SK-N-SH (cell line): ENCODE results near the gene ANKRD2. TPM values are rescaled to one million over a fixed set of nuclear protein-coding genes. Genes with fewer than 3 reads are reported as not detected.

Experiments used
- CTCF ChIA-PET: fragments of 300-600, 350-600 bp; formaldehyde crosslinking; extraction: SDS; loops from one replicate; lab custom pipeline; 2021; lab: Yijun Ruan, JAX
- POLR2A ChIA-PET: fragments of 350-600 bp; sonication (Branson Sonifier 250); formaldehyde crosslinking; extraction: SDS; loops from one replicate; lab custom pipeline; 2020; ENCODE audit warnings: antibody characterized with exemption, inconsistent platforms; lab: Yijun Ruan, JAX
- DNase-seq: peaks from one replicate; pipeline ENCODE4 v3.0.0; 2012
- H2AFZ ChIP-seq: fragments of 200-600 bp; sonication (generic); 2 replicates; pipeline ENCODE4 v1.8.1; 2016; ENCODE audit warnings: antibody characterized with exemption, mild to moderate bottlenecking, low read depth
- H3F3A ChIP-seq: fragments of 200-600 bp; sonication (generic); replicated peaks from 2 replicates; pipeline ENCODE3; 2016; ENCODE audit warnings: antibody characterized with exemption, mild to moderate bottlenecking; ENCODE audit not compliant: insufficient read depth
- H3K27ac ChIP-seq, 2 experiments: fragments of 200-500 bp in 1 of 2; fragments of 200-600 bp in 1 of 2; sonication (Bioruptor generic) in 1 of 2; sonication (generic), shearing (Covaris generic) in 1 of 2; 2 replicates each; pipeline versions ENCODE4 v1.5.1 to v1.6.1; 2014 to 2016; ENCODE audit warnings: low read depth in 2 of 2, inconsistent platforms in 1 of 2, low read length in 1 of 2, mild to moderate bottlenecking in 1 of 2, mixed read lengths in 1 of 2
- H3K27me3 ChIP-seq: fragments of 200-600 bp; sonication (generic), shearing (Covaris generic); 2 replicates; pipeline ENCODE4 v1.6.1; 2016; ENCODE audit warnings: mixed run types; ENCODE audit not compliant: insufficient read depth
- H3K36me3 ChIP-seq, 2 experiments: fragments of 200-500 bp in 1 of 2; fragments of 200-600 bp in 1 of 2; sonication (Bioruptor generic) in 1 of 2; sonication (generic) in 1 of 2; replicated peaks in 1 of 2; 2 replicates each; pipeline versions ENCODE3 to v1.5.1; 2014 to 2016; ENCODE audit warnings: low read length in 1 of 2, mild to moderate bottlenecking in 1 of 2; ENCODE audit not compliant: insufficient read depth in 2 of 2, control insufficient read depth in 1 of 2
- H3K4me1 ChIP-seq, 2 experiments: fragments of 200-500 bp in 1 of 2; fragments of 200-600 bp in 1 of 2; sonication (Bioruptor generic) in 1 of 2; sonication (generic), shearing (Covaris generic) in 1 of 2; 2 replicates each; pipeline versions ENCODE4 v1.5.1 to v1.6.1; 2014 to 2016; ENCODE audit warnings: low read depth in 1 of 2, low read length in 1 of 2, mixed run types in 1 of 2; ENCODE audit not compliant: insufficient read depth in 2 of 2, control insufficient read depth in 1 of 2
- H3K4me2 ChIP-seq: fragments of 200-600 bp; sonication (generic), shearing (Covaris generic); 2 replicates; pipeline ENCODE4 v1.6.1; 2017; ENCODE audit warnings: mixed run types
- H3K4me3 ChIP-seq, 2 experiments: fragments of 200-500 bp in 1 of 2; fragments of 200-600 bp in 1 of 2; sonication (Bioruptor generic) in 1 of 2; sonication (generic), shearing (Covaris generic) in 1 of 2; 2 replicates each; pipeline versions ENCODE4 v1.5.1 to v1.8.1; 2014 to 2016; ENCODE audit warnings: low read depth in 2 of 2, inconsistent platforms in 1 of 2, low read length in 1 of 2, mild to moderate bottlenecking in 1 of 2, mixed read lengths in 1 of 2, moderate library complexity in 1 of 2
- H3K79me2 ChIP-seq: fragments of 200-600 bp; sonication (generic); 2 replicates; pipeline ENCODE4 v1.8.1; 2017; ENCODE audit warnings: mild to moderate bottlenecking; ENCODE audit not compliant: insufficient read depth
- H3K9ac ChIP-seq: fragments of 200-600 bp; sonication (generic); 2 replicates; pipeline ENCODE4 v1.6.1; 2017; ENCODE audit warnings: mixed run types
- H3K9me2 ChIP-seq: fragments of 200-600 bp; sonication (generic); 2 replicates; pipeline ENCODE4 v1.6.1; 2017; ENCODE audit warnings: mixed run types
- H3K9me3 ChIP-seq: fragments of 200-600 bp; sonication (generic); 2 replicates; pipeline ENCODE4 v1.6.1; 2017; ENCODE audit warnings: mixed run types, mild to moderate bottlenecking, moderate library complexity
- H4K20me1 ChIP-seq: fragments of 200-600 bp; sonication (generic); 2 replicates; pipeline ENCODE4 v1.6.1; 2017; ENCODE audit warnings: mild to moderate bottlenecking, mixed run types; ENCODE audit not compliant: insufficient read depth
- CHD2 ChIP-seq: fragments of 150-350 bp; IDR thresholded peaks from 2 replicates; pipeline ENCODE4 v1.6.1; 2018; ENCODE audit warnings: low read length; ENCODE audit not compliant: partially characterized antibody
- EP300 ChIP-seq, 2 experiments: IDR thresholded peaks; 2 replicates each; pipeline versions ENCODE4 v1.4.0 to v1.6.1; 2012; ENCODE audit warnings: borderline replicate concordance in 1 of 2, low read depth in 1 of 2, low read length in 1 of 2
- GATA2 ChIP-seq: sonication (generic); formaldehyde crosslinking; IDR thresholded peaks from 2 replicates; pipeline ENCODE4 v1.5.0; 2020; ENCODE audit warnings: mild to moderate bottlenecking, missing genetic modification reagents
- JUND ChIP-seq: IDR thresholded peaks from 2 replicates; pipeline ENCODE4 v1.4.0; 2012
- PBX3 ChIP-seq: IDR thresholded peaks from 2 replicates; pipeline ENCODE4; 2012
- RAD21 ChIP-seq: IDR thresholded peaks from 2 replicates; pipeline ENCODE4 v1.6.1; 2012; ENCODE audit warnings: mild to moderate bottlenecking, low read length
- TCF12 ChIP-seq: IDR thresholded peaks from 2 replicates; pipeline ENCODE4 v1.4.0; 2012
- USF1 ChIP-seq: IDR thresholded peaks from 2 replicates; pipeline ENCODE4 v1.4.0; 2012; ENCODE audit warnings: low read depth, borderline replicate concordance
- YY1 ChIP-seq: IDR thresholded peaks from 2 replicates; pipeline ENCODE4 v1.4.0; 2012; ENCODE audit warnings: low read depth, mild to moderate bottlenecking
- ZBTB33 ChIP-seq: IDR thresholded peaks from 2 replicates; pipeline ENCODE4 v1.4.0; 2012; ENCODE audit warnings: low read depth, borderline replicate concordance
- WGBS: methylation state at CpG from one replicate; pipeline ENCODE4 v1.1.6; 2017; ENCODE audit warnings: low lambda C conversion rate; 5-methylcytosine and 5-hydroxymethylcytosine counted together
- polyA plus RNA-seq, 3 experiments: library from polyadenylated mRNA; depleted of rRNA; stranded (reverse); fragments of >200 nt; gene quantifications; 2 replicates each; pipeline ENCODE4 v1.2.3, GENCODE V29; 2012

The ANKRD2 gene
- polyA plus RNA-seq, 1 of the 3 experiments (the other 2 are of a cell fraction): 0.72 TPM

- Histone ChIP-seq H3K9me3 (no peaks in the 10 kb centered on the region), H3K4me1 (peaks cover 29 to 37% of the 10 kb centered on the region in 2 experiments; a peak in 3 of 4 replicates), H3K27me3 (no peaks in the 10 kb centered on the region), H3K4me3 (no peak overlapping the region), H3K9me2 (no peaks in the 10 kb centered on the region), H3K79me2 (peaks cover 48% of the 10 kb centered on the region), H3K9ac (no peak overlapping the region), H4K20me1 (no peaks in the 10 kb centered on the region), H3K36me3 (no peaks in the 10 kb centered on the region), H3K4me2 (no peak overlapping the region), H3K27ac (no peak overlapping the region), H3F3A (peaks cover 18% of the 10 kb centered on the region), H2AFZ (no peak overlapping the region)
- ChIA-PET CTCF (interaction anchor here (1.4 to 8.4 kb wide), 2 partner anchors 13 to 72 kb away, joined by 4 to 53 read pairs; no protein-coding TSS in a partner anchor), POLR2A (no interaction called here)
- WGBS: 100% methylated on average over 4 of the region's 4 CpGs
- TF ChIP-seq EP300 (IDR thresholded peaks at IDR 0.05; ENCODE audit: borderline replicate concordance in 1 of 2, low read depth in 1 of 2, low read length in 1 of 2) (no peak), USF1 (no peak), YY1 (no peak), GATA2 (CRISPR knock-in tag) (no peak), JUND (no peak), PBX3 (no peak), CHD2 (no peak)
- DNase-seq: no peak
Observed at GRCh38 chr10:97547271-97547600, 25.3 kb upstream of the ANKRD2 start.

GRCh38 chr10:97547962-97548361, 24.6 kb upstream of the ANKRD2 start:
- H2AFZ ChIP-seq: no peak overlapping the region
- H3K4me2 ChIP-seq: no peak overlapping the region
- no peaks in the 10 kb centered on the region for H4K20me1 ChIP-seq
- no peaks in the 10 kb centered on the region for H3K9me2 ChIP-seq
- H3K36me3 ChIP-seq: no peaks in the 10 kb centered on the region
- TF ChIP-seq RAD21: no peak
- no peak for TF ChIP-seq CHD2
- no peak for TF ChIP-seq ZBTB33
- 0 out of 2 replicates have a peak, but pooled peaks have one; percentile 5 for TF ChIP-seq TCF12
- CTCF ChIA-PET: interaction anchor here (0.5 to 8.4 kb wide), 7 partner anchors 9 to 224 kb away, joined by 3 to 132 read pairs (median 3); no protein-coding TSS in a partner anchor
- no peak overlapping the region; a peak in 1 of 4 replicates for H3K27ac ChIP-seq
- no peak overlapping the region for H3K9ac ChIP-seq
- no peak overlapping the region for H3K4me3 ChIP-seq
- H3K9me3 ChIP-seq: no peaks in the 10 kb centered on the region
- H3K4me1 ChIP-seq: peaks cover 27 to 30% of the 10 kb centered on the region in 2 experiments; a peak in 3 of 4 replicates
- peaks cover 13% of the 10 kb centered on the region for H3F3A ChIP-seq
- no peak for DNase-seq
- 90% methylated on average over 3 of the region's 4 CpGs for WGBS
- POLR2A ChIA-PET: no interaction called here
- H3K79me2 ChIP-seq: peaks cover 48% of the 10 kb centered on the region
- H3K27me3 ChIP-seq: no peaks in the 10 kb centered on the region
